Suprapubic skin (tissue), 4 donors: ENCODE measurements around the gene INSL3. TPM values are rescaled to one million over a fixed set of nuclear protein-coding genes. Genes with fewer than 3 reads are reported as not detected.
A peak's percentile ranks its signal among the peaks of the same experiment; 100 is the strongest.
"Not testable (repeated sequence)": the region's sequence is repeated elsewhere in the genome, so short reads cannot be mapped to it uniquely, and the experiment has no call there.

Experiments
- DNase-seq, 2 donors: peaks; one replicate each; pipeline ENCODE4 v3.0.0-alpha.2; 2019; ENCODE audit warnings: low spot score in 2 of 2
- H3K27ac ChIP-seq: fragments of 200-600 bp; sonication (generic); one replicate; pipeline ENCODE4 v1.5.1; 2019
- H3K27me3 ChIP-seq: fragments of 200-600 bp; sonication (generic); one replicate; pipeline ENCODE4 v1.5.1; 2019
- H3K36me3 ChIP-seq: fragments of 200-600 bp; sonication (generic); one replicate; pipeline ENCODE4 v1.5.1; 2019
- H3K4me1 ChIP-seq: fragments of 200-600 bp; sonication (generic); one replicate; pipeline ENCODE4 v1.5.1; 2019
- H3K4me3 ChIP-seq: fragments of 200-600 bp; sonication (generic); one replicate; pipeline ENCODE4 v1.5.1; 2019; ENCODE audit warnings: mild to moderate bottlenecking
- H3K9me3 ChIP-seq: fragments of 200-600 bp; sonication (generic); one replicate; pipeline ENCODE4 v1.5.1; 2019
- EP300 ChIP-seq: sonication (generic); formaldehyde crosslinking; IDR thresholded peaks from one replicate; pipeline ENCODE4 v1.6.1; 2017; ENCODE audit warnings: antibody characterized with exemption
- POLR2A ChIP-seq, 2 donors: fragments of 450-650 bp; IDR thresholded peaks; one replicate each; pipeline ENCODE4 v1.6.1; 2017; ENCODE audit warnings: antibody characterized with exemption in 2 of 2, mild to moderate bottlenecking in 2 of 2, moderate library complexity in 2 of 2
- POLR2AphosphoS5 ChIP-seq, 3 donors: sonication (generic); formaldehyde crosslinking; IDR thresholded peaks; one replicate each; pipeline ENCODE4 v1.6.1; 2017; ENCODE audit warnings: antibody characterized with exemption in 3 of 3
- WGBS: methylation state at CpG from one replicate; pipeline ENCODE4 v1.1.5; 2018; 5-methylcytosine and 5-hydroxymethylcytosine counted together
- total RNA-seq, 4 donors: library from RNA; depleted of rRNA; stranded (reverse); fragments of >200 nt; gene quantifications; one replicate each; pipeline ENCODE4 v1.1.0, GENCODE V29; 2016
- TF ChIP-seq, protein P1 (sequence below), 2 donors: fragments of 200-600 bp in 1 of 2; fragments of 450-650 bp in 1 of 2; sonication (generic) in 1 of 2; IDR thresholded peaks; one replicate each; pipeline ENCODE4 v1.5.1; 2016 to 2019; ENCODE audit warnings: antibody characterized with exemption in 2 of 2, mild to moderate bottlenecking in 1 of 2, moderate library complexity in 1 of 2

Gene INSL3
- total RNA-seq, 4 donors from 2014 or later, result not detected

DNA sequence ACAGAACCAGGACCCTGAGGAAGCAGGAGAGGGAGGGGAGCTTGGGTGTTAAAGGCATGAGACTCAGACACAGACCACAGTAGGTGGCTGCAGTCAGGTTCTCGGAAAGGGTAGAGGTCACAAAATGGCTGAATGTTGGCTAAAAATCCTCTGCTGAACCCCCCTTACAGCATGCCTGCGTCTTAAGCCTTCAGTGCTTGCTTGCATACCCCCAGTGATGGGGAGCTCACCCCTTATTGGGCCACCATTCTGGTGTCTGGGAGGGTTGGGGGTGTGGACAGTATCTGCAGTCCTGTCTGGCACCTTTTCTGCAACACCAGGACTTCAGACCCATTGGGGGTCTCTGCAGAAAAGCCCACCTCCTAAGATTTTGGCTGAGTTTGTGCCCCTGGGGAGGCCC, 40.5 kb downstream of the INSL3 start:
- Histone ChIP-seq H3K36me3 (no peaks in the 10 kb centered on the region), H3K27me3 (peaks cover 38% of the 10 kb centered on the region), H3K4me1 (peaks cover 14% of the 10 kb centered on the region), H3K27ac (no peak overlapping the region), H3K9me3 (no peaks in the 10 kb centered on the region), H3K4me3 (no peak overlapping the region)
- no peak for TF ChIP-seq EP300
- TF ChIP-seq, protein P1, sequence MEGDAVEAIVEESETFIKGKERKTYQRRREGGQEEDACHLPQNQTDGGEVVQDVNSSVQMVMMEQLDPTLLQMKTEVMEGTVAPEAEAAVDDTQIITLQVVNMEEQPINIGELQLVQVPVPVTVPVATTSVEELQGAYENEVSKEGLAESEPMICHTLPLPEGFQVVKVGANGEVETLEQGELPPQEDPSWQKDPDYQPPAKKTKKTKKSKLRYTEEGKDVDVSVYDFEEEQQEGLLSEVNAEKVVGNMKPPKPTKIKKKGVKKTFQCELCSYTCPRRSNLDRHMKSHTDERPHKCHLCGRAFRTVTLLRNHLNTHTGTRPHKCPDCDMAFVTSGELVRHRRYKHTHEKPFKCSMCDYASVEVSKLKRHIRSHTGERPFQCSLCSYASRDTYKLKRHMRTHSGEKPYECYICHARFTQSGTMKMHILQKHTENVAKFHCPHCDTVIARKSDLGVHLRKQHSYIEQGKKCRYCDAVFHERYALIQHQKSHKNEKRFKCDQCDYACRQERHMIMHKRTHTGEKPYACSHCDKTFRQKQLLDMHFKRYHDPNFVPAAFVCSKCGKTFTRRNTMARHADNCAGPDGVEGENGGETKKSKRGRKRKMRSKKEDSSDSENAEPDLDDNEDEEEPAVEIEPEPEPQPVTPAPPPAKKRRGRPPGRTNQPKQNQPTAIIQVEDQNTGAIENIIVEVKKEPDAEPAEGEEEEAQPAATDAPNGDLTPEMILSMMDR (IDR thresholded peaks at IDR 0.05), result no peak
- TF ChIP-seq POLR2A (IDR thresholded peaks at IDR 0.05), result no peak
- TF ChIP-seq POLR2AphosphoS5 (IDR thresholded peaks at IDR 0.05), result no peak
- WGBS, result 87% methylated on average over 2 of the region's 2 CpGs
- DNase-seq, result no peak

DNA sequence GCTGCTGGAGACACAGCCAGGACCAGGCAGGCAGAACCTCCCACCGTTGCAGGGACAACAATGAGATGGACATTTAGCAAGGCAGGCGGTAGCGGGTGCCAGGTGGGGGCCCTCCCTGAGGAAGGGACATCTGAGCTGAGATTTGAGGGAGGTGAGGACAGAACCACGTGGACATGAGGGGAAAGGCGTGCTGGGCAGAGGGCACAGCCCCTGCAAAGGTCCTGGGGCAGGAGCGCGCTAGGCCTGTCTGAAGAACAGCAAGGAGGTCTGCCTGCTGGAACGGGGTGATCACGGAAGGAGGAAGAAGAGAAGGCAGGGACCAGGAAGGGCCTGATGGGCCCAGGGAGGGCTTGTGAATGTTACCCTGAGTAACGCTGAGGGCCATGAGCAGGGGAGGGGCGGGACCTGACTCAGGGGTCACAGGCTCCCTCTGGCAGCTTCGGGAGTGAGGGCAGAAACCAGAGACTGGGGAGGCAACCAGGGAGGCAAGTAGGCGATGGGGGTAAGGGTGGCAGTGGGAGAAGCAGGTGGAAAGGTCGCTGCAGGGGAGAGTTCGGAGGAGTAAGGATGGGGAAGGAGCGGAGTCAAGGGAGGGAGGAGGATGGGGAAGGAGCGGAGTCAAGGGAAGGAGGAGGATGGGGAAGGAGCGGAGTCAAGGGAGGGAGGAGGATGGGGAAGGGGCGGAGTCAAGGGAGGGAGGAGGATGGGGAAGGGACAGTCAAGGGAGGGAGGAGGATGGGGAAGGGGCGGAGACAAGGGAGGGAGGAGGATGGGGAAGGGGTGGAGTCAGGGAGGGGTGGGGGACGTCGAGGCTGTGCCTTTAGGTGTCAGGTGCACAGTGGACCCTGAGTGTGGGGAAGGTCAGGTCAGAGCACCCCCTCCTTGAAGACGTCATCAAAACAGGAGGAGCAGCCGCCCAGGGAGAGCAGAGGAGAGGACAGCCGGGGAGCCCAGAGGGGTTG, 42.1 kb downstream of the INSL3 start:
- Histone ChIP-seq H3K27me3 (peaks cover 38% of the 10 kb centered on the region), H3K36me3 (no peaks in the 10 kb centered on the region), H3K4me1 (peaks cover 14% of the 10 kb centered on the region), H3K9me3 (no peaks in the 10 kb centered on the region), H3K27ac (no peak overlapping the region), H3K4me3 (peak overlapping the region; percentile 32)
- WGBS, result 20% methylated on average over 25 of the region's 25 CpGs
- DNase-seq, result no peak
- TF ChIP-seq POLR2AphosphoS5 (IDR thresholded peaks at IDR 0.05) (no peak), POLR2A (IDR thresholded peaks at IDR 0.05) (no peak), EP300 (no peak)
- TF ChIP-seq, protein P1 (IDR thresholded peaks at IDR 0.05), result no peak

DNA sequence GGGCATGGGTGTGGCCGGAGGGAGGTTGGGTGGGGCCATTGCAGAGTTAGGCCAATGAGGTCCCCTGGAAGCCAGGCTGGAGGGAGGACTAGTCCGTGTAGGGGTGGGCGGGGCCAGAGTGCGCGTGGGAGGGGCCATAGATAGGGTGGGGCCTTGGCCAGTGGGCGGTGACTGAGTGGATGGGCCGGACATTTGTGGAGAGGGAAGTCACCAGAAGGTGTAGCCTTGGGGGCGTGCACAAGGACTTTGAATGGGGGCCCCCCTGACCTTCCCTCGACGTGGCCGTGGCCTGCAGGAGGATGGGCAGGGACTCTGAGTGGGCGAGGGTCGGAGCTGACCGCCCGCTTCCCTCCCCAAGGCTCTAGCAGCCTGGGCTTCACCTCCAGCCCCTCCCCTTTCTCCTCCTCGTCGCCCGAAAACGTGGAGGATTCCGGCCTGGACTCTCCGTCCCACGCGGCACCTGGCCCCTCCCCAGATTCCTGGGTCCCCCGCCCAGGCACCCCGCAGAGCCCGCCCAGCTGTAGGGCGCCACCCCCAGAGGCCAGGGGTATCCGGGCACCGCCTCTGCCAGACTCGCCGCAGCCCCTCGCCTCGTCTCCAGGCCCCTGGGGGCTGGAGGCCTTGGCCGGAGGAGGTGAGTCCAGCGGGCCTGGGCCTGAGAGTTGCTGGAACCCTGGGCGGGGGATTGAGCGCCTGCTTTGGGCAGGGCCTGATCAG, 42.9 kb downstream of the INSL3 start:
- no peak overlapping the region for H3K27ac ChIP-seq
- H3K27me3 ChIP-seq, result peaks cover 38% of the 10 kb centered on the region
- no peaks in the 10 kb centered on the region for H3K36me3 ChIP-seq
- H3K4me1 ChIP-seq, result peaks cover 14% of the 10 kb centered on the region
- H3K4me3 ChIP-seq, result peak overlapping the region; percentile 32
- no peak for DNase-seq
- WGBS, result 6% methylated on average over 10 of the region's 37 CpGs
- TF ChIP-seq, protein P1 (IDR thresholded peaks at IDR 0.05), result no peak
- TF ChIP-seq POLR2AphosphoS5 (IDR thresholded peaks at IDR 0.05) (no peak), EP300 (no peak), POLR2A (IDR thresholded peaks at IDR 0.05) (no peak)
- no peaks in the 10 kb centered on the region for H3K9me3 ChIP-seq

DNA sequence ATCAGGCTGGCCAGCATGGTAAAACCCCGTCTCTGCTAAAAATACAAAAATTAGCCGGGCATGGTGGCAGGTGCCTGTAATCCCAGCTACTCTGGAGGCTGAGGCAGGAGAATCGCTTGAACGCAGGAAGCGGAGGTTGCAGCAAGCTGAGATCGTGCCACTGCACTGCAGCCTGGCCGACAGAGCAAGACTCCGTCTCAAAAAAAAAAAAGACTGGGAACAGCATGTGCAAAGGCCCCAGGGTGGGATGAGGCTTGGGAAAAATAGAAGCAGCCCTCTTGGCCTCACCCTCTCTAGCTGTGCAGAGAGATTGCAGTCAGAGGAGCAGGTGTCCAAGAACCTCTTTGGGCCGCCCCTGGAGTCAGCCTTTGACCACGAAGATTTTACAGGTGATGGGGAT, 43.5 kb downstream of the INSL3 start:
- not testable (repeated sequence) for H3K27ac ChIP-seq, DNase-seq, H3K4me3 ChIP-seq, H3K36me3 ChIP-seq, H3K9me3 ChIP-seq
- WGBS, result 71% methylated on average over 10 of the region's 10 CpGs
- Histone ChIP-seq H3K4me1 (peaks cover 14% of the 10 kb centered on the region), H3K27me3 (peaks cover 38% of the 10 kb centered on the region)

DNA sequence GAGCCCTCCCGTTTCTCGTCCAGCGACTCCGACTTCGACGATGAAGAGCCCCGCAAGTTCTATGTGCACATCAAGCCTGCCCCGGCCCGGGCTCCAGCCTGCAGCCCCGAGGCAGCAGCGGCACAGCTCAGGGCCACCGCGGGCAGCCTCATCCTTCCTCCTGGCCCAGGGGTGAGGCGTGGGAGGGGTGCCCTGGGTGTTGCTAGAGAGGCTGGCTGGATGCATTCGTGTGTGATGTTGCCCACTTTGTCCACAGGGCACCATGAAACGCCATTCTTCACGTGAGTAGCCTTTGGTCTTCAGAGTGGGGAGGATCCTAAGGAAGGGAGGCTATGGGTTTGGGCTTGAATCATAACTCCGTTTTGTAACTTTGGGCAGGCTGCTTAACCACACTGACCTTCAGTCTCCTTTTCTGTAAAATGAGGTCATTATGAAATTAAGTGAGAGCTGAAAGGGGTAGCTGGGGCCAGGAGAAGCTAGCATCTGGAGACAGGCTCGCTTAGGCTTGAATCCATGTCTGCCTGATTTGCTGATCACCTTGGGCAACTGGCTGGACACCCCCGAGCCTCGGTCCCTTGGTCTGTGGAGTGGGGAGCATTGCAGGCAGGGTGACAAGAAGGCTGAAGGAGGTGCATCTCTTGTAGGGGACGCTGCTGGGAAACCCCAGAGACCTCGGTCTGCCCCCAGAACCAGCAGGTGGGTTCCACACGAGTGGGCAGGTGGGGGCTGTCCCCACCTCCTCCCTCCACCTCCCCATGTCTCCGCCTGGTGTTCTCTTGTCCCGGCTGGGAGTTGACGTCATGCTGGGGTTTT, 45.1 kb downstream of the INSL3 start:
- Histone ChIP-seq H3K27me3 (peaks cover 38% of the 10 kb centered on the region), H3K9me3 (no peaks in the 10 kb centered on the region), H3K4me3 (no peak overlapping the region), H3K4me1 (peaks cover 14% of the 10 kb centered on the region), H3K27ac (no peak overlapping the region), H3K36me3 (no peaks in the 10 kb centered on the region)
- WGBS, result 58% methylated on average over 23 of the region's 27 CpGs
- no peak for DNase-seq
- no peak for TF ChIP-seq POLR2A (IDR thresholded peaks at IDR 0.05)
- no peak for TF ChIP-seq EP300
- TF ChIP-seq, protein P1 (IDR thresholded peaks at IDR 0.05), result no peak
- no peak for TF ChIP-seq POLR2AphosphoS5 (IDR thresholded peaks at IDR 0.05)
